GM12872 (cell line): ENCODE results near the gene SEZ6L.

Source experiments
- TF ChIP-seq, protein P1 (sequence below): IDR thresholded peaks from 3 replicates; pipeline ENCODE4 v1.5.1; 2011; ENCODE audit warnings: low read depth, mild to moderate bottlenecking, low read length, moderate library complexity; ENCODE audit not compliant: insufficient read depth

Gene SEZ6L

DNA sequence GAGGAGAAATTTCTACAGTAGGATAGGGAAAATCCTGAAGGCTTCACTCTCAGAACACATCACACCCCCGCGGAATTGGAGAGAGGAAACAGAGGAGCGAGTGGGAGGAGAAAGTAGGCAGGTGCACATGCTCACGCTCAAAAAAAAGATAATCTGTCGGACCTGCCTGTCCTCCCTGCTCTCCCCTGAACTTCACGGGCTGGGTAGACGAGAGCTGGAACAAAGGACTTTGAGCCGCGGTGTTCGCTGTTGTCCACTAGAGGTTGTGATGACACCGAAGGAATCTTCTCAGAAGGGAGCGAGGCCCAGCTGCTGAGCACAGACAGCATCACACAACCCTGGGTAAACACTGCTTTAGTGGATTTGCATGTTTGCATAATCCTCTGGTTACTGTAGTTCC, 5.0 kb downstream of the SEZ6L start:
- TF ChIP-seq, protein P1, sequence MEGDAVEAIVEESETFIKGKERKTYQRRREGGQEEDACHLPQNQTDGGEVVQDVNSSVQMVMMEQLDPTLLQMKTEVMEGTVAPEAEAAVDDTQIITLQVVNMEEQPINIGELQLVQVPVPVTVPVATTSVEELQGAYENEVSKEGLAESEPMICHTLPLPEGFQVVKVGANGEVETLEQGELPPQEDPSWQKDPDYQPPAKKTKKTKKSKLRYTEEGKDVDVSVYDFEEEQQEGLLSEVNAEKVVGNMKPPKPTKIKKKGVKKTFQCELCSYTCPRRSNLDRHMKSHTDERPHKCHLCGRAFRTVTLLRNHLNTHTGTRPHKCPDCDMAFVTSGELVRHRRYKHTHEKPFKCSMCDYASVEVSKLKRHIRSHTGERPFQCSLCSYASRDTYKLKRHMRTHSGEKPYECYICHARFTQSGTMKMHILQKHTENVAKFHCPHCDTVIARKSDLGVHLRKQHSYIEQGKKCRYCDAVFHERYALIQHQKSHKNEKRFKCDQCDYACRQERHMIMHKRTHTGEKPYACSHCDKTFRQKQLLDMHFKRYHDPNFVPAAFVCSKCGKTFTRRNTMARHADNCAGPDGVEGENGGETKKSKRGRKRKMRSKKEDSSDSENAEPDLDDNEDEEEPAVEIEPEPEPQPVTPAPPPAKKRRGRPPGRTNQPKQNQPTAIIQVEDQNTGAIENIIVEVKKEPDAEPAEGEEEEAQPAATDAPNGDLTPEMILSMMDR: 0 out of 3 replicates have a peak, but pooled peaks have one; percentile 3

DNA sequence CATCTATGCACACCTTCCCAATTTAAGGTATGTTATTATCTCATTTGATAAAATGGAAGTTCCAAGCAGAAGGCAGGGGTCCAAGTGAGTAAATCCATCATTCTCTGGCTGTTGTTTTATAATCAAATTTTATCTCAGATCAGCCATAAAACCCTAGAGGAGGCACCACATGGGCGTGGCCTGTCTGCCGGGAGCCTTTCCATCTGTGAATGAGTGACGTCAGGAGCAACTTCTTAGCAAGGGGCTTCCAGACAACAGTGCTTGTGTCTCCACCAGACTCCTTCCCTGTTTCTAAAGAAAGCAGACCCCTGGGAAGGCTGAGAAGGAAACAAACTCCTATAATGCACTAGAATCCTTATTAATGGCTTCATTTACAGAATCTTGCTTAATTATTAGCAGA, 13.5 kb downstream of the SEZ6L start:
- TF ChIP-seq, protein P1: no peak

DNA sequence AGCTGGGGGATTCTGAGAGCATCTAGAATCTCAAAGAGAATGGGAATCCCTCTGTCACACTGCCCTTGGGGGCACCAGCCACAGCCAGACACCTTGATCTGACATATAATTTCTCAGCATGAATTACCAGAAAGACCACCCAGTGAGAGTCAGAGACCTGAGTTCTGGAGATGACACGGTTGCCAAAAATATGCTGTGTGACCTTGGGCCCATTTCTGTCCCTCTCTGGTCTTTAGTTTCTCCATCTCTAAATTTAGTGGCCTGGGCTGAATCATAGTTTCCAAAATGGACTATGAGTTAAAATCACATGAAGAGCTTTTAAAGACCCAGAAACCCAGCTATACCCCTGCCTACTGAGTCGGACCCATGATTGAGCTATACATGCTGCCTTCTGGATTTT, 15.9 kb downstream of the SEZ6L start:
- TF ChIP-seq, protein P1: no peak

DNA sequence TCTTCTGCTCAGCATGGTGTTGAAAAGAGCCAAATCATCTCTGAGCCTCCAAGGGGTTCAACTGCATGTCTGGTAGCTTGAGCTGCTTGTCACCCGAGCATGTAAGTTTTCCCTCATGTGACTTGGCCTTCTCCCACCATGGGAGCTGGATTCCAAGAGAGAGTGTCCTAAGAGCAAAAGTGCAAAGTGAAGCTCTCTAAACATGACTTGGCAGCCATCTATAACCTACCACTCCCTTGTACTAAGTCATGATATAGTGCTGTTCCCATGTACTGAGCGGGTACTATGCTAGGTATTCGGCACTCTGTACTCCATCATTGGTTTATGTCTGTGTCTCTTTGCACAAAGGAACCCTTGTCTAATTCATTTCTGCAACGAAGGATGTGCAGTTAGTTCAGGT, 19.1 kb downstream of the SEZ6L start:
- TF ChIP-seq, protein P1: no peak

DNA sequence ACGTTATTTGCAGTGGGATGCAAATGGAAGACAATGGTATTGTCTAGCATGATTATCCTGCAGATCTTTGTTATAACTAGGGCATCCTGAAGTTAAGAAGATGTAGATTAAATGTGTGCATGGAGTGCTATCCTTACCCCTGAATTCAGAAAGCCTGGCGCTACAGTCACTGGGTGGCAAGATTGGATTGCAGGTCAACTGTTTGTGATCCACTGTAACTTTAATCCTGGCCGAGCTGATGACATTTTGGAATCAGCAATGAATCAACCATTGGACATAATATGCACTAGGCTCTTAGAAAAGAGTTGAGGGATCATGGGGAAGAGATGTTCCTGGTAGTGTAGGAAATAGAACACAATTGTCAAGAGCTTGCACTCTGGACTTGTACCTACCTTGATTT, 25.1 kb downstream of the SEZ6L start:
- TF ChIP-seq, protein P1: no peak

DNA sequence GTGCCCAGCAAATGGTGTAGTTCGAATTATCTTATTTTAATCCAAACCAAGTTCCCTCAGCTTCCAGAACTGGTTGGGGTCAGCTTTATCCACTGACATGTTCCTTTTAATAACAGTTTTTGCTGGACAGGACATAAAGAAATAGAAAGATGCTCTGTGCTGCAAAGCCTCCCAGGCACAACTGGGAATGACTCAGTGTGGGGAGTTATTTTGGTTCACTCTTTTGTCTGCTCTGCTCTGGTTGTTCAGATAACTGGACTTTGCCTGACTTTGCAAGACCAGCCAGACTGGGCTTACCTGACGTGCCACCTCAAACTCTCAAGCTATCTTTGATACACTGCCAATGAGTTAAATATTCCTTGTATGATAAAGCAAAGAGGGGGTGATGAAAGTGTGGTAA, 25.6 kb downstream of the SEZ6L start:
- TF ChIP-seq, protein P1: no peak

DNA sequence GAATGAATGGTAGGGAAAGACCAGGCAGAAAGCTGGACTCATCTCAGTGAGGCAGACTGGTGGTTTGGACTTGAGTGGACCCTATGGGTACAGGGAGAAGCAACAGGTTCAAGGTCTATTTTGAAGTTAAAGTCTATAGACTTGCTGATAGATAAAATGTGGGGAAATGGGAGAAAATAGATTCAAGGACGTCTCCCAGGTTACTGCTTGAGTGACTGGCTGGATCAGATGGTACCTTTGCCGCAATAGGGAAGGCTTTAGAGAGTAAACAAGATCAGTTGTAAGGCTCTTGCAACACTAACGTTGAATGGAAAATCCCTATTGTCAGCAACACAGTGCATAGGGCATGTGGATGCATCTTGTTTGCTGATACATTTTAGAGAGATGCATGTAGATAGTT, 27.4 kb downstream of the SEZ6L start:
- TF ChIP-seq, protein P1: no peak

DNA sequence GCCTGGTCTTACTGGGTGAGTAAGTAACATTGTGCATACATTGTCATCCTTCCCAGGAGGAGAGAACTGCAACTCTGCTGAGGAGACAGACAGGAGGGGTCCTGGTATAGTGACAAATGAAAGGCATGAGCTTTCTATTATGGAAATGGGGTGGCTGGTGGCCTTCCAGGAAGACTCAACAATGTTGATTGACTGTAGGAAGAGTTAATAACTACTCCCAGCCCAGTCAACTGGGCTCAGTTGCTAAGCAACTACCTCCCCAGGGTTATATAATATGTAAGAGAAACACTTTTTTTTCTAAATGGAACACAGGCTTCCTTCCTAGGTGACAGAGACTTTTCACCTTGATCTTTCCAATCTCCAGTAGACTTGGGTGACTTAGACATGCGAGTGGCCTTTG, 28.2 kb downstream of the SEZ6L start:
- TF ChIP-seq, protein P1: no peak
